ENCODE data around the gene ADAMTSL1. TPM values are rescaled to one million over a fixed set of nuclear protein-coding genes. Genes with fewer than 3 reads are reported as not detected.

Gene ADAMTSL1
- total RNA-seq, 4 donors from 2014 or later, result 21.3 to 138 (median 125) TPM

GRCh38 chr9:18748251-18748701 is 274.3 kb downstream of the ADAMTSL1 start:
- TF ChIP-seq EP300 (IDR thresholded peaks at IDR 0.05), result no peak
- no peak for TF ChIP-seq POLR2A (IDR thresholded peaks at IDR 0.05)
- no peak for TF ChIP-seq CTCF (IDR thresholded peaks at IDR 0.05)
- TF ChIP-seq POLR2AphosphoS5 (IDR thresholded peaks at IDR 0.05), result no peak
- ATAC-seq, result no peak
- H3K4me3 ChIP-seq, result no peak overlapping the region

DNA sequence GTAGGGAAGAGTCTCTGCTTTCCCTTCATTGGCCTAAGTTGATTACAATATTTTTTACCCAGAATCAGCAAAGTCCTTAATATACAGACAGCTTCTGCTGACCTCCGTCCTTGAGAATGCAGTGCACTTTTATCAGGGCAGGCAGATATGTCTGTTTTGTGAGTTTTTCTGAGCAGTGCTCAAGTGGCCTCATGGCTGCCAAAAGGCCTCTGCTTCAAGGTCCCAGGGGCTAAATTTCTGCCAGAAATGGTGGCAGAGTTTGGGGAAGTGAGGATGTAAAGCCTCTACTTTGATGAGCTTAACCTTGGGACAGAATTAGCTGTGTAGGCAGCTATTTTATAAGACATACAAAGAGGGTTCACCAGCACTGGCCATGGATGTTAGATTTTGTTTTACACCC is 275.8 kb downstream of the ADAMTSL1 start:
- 100% methylated on average over 1 of the region's 1 CpG; no CpG with 5 or more reads in 1 of the 2 donors for WGBS, 2 donors (ENCODE audit: low coverage in 1 of 2)

More at GRCh38 chr9:18748251-18748701, 274.3 kb downstream of the ADAMTSL1 start:
- no peaks in the 10 kb centered on the region for H3K27me3 ChIP-seq
- H3K27ac ChIP-seq, result no peak overlapping the region
- H3K36me3 ChIP-seq, result no peaks in the 10 kb centered on the region
- WGBS, 2 donors (ENCODE audit: low coverage in 1 of 2), result 33 to 45% methylated on average over 1 of the region's 1 CpG
- H3K4me1 ChIP-seq, result peaks cover 4 to 41% (median 12%) of the 10 kb centered on the region in 3 donors
- no peaks in the 10 kb centered on the region for H3K9me3 ChIP-seq

DNA sequence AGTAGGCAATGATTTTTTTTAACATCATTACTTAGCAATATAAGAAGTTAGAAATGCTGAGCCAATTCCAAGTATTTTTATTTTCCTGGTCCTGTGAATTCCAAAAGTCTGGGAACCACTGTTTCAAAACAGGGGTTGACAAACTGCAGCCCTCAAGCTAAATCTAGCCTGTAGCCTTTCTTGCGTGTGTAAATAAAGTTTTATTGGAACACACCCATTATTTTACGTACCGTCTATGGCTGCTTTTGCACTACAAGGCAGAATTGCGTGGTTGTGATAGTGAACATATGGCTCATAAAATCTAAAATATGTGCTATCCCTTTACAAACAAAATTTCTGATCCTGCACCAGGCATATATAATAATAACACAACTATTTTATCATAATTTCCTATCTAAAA is 280.0 kb downstream of the ADAMTSL1 start:
- no peak for ATAC-seq
- H3K4me3 ChIP-seq, result no peak overlapping the region
- TF ChIP-seq CTCF (IDR thresholded peaks at IDR 0.05) (no peak), POLR2A (IDR thresholded peaks at IDR 0.05) (no peak), POLR2AphosphoS5 (IDR thresholded peaks at IDR 0.05) (no peak), EP300 (IDR thresholded peaks at IDR 0.05) (no peak)
- H3K27ac ChIP-seq, result no peak overlapping the region
- no peaks in the 10 kb centered on the region for H3K27me3 ChIP-seq
- WGBS, 2 donors (ENCODE audit: low coverage in 1 of 2), result 95 to 96% methylated on average over 4 of the region's 4 CpGs
- no peaks in the 10 kb centered on the region for H3K9me3 ChIP-seq
- peaks cover 0 to 7% (median 0%) of the 10 kb centered on the region in 3 donors for H3K4me1 ChIP-seq
- H3K36me3 ChIP-seq, result peaks cover 0 to 15% of the 10 kb centered on the region in 2 donors

More for the DNA sequence above, 275.8 kb downstream of the ADAMTSL1 start:
- H3K27me3 ChIP-seq, result no peaks in the 10 kb centered on the region
- no peak for ATAC-seq
- H3K4me1 ChIP-seq, result peaks cover 4 to 34% (median 12%) of the 10 kb centered on the region in 3 donors
- H3K36me3 ChIP-seq, result peaks cover 0 to 12% of the 10 kb centered on the region in 2 donors
- H3K27ac ChIP-seq, result no peak overlapping the region
- no peak overlapping the region for H3K4me3 ChIP-seq
- no peaks in the 10 kb centered on the region for H3K9me3 ChIP-seq
- TF ChIP-seq POLR2AphosphoS5 (IDR thresholded peaks at IDR 0.05) (no peak), POLR2A (IDR thresholded peaks at IDR 0.05) (no peak), EP300 (IDR thresholded peaks at IDR 0.05) (no peak), CTCF (IDR thresholded peaks at IDR 0.05) (no peak)

DNA sequence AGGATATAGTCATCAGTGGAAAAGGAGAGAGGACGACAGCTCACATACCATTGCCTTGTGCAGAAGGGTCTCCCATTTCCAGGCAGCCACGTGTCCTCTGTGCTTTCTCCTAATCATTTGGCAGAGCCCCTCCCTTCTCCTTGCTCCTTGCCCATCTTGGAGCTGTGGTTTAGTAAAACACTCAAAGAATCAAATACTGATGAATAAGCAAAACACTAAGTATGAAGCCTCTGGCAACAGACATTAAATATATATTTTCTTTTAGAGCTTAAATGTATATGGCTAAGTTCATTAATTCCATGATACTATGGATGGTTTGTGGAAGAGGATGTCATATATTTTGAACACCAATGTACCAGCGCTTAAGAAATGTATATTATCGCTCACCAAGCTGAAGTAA is 280.6 kb downstream of the ADAMTSL1 start:
- TF ChIP-seq CTCF (IDR thresholded peaks at IDR 0.05), result no peak
- TF ChIP-seq POLR2A (IDR thresholded peaks at IDR 0.05), result no peak
- Histone ChIP-seq H3K36me3 (peaks cover 0 to 15% of the 10 kb centered on the region in 2 donors), H3K9me3 (no peaks in the 10 kb centered on the region), H3K4me3 (no peak overlapping the region), H3K27ac (no peak overlapping the region), H3K4me1 (peaks cover 0 to 7% (median 0%) of the 10 kb centered on the region in 3 donors), H3K27me3 (no peaks in the 10 kb centered on the region)
- WGBS, 2 donors (ENCODE audit: low coverage in 1 of 2), result 96 to 97% methylated on average over 4 of the region's 4 CpGs
- no peak for ATAC-seq

- Histone ChIP-seq H3K4me3 (no peak overlapping the region), H3K36me3 (peaks cover 0 to 17% of the 10 kb centered on the region in 2 donors), H3K4me1 (peaks cover 0 to 7% (median 0%) of the 10 kb centered on the region in 3 donors), H3K27ac (no peak overlapping the region), H3K9me3 (no peaks in the 10 kb centered on the region), H3K27me3 (no peaks in the 10 kb centered on the region)
- 93 to 94% methylated on average over 2 of the region's 2 CpGs for WGBS, 2 donors (ENCODE audit: low coverage in 1 of 2)
- no peak for ATAC-seq
- TF ChIP-seq POLR2A (IDR thresholded peaks at IDR 0.05) (no peak), EP300 (IDR thresholded peaks at IDR 0.05) (no peak), CTCF (IDR thresholded peaks at IDR 0.05) (no peak), POLR2AphosphoS5 (IDR thresholded peaks at IDR 0.05) (no peak)
These were observed 281.3 kb downstream of the ADAMTSL1 start for GRCh38 chr9:18755263-18755662.
